Medulla oblongata (tissue), 1 donor: ENCODE results near the gene NPTN.
"Not testable (repeated sequence)": the region's sequence is repeated elsewhere in the genome, so short reads cannot be mapped to it uniquely, and the experiment has no call there.

Source experiments
- DNase-seq: peaks from one replicate; pipeline ENCODE4 v3.0.0-alpha.2; 2015; ENCODE audit errors: extremely low spot score

NPTN gene

DNA sequence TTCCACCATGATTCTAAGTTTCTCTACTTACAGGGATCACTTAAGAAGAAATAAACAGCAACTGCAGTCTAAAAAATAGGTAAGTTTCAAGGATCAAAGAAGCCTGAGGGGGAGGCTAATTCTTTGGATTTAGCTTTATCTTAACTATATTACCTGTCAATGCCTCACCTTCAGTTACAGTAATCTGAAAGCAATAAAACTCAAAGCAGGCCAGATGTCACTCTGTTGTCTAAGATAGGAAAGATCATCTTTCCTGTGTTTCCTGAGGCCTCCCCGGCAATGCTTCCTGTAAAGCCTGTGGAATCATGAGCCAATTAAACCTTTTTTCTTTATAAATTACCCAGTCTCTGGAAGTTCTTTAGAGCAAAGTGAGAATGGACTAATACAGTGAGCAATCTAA lies 60.2 kb downstream of the NPTN start:
- no peak for DNase-seq

DNA sequence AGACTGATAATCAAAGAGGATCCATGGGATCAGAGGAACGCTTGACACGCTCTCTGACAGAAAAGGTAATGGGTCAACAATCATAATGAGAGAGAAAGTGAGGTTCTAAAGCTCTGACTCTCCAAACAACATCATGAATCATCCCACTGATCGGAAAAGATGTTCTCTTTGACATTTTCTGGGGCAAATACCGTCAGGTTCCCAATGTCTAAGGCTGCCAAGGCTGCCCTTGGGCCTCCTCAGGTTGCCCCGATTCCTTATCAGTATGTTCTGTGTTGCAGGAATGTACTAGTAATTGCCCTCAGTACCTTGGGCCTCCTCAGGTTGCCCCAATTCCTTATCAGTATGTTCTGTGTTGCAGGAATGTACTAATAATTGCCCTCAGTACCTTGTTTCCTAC lies 60.9 kb downstream of the NPTN start:
- no peak for DNase-seq

DNA sequence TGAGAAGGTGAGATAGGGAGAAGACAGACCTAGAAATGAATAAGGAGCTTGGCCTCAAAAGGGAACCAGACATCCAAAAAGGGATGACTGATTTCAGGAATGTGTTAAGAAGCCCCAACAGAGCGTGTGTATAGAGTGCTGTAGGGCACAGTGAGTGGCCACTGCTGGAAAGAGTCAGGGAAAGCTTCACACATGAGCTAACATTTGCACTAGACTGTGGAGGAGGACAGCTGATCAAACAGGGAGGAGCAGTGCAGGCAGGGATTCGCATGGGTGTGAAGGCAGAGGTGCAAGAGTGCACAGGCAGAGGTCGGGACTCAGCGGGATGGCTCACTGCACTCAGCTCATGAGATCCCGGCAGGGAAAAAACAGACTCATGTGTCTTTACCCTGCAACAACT lies 61.8 kb downstream of the NPTN start:
- DNase-seq, result no peak

DNA sequence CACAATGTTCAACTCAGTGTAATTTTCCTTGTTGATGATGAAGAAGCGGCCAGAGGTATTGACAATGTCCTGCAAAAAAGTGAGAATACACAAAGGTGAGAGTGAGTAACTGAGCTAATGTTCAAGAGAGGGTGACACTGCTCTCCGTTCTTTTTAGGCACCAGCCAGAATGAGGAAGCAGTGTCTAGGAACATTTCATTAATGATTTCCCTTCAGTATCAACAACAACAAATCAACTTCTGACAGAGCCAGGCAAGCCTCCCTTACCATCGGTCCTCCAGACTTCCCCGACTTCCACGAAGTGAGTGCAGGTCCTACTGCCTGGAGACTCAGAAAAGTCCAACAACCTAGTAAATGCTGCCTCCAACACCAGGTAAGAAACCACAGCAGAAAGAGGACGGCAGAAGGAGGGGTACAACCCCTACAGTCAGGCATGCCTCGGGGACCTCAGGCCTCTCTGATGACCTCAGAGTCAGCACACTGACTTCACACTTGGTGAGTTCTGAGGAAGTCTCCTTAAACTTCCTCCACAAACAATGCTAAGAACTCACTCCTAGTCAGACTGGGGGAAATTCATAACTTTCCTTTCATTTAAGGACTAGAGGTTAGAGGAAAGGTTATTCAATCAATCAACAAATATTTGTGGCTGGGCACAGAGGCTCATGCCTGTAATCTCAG lies 62.7 kb downstream of the NPTN start:
- DNase-seq, result no peak

DNA sequence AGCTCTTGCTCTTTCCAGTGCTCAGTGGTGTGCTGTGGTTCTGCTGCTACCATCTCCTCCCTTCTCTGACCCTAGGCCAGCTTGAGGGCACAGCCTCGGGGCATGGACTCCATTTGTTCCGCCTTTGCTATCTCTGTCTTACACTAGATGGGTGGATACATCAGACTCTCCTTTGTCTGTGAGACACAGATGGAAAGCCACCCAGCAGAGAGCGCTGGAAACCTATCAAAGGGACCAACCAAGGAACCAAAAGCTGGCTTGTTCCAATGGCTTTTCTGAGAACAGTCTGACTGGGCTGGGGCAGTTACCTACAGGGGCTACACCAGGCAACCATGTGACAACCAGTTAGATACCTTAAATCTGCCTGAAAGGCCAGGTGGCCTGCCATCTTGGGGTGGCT lies 63.8 kb downstream of the NPTN start:
- DNase-seq, result no peak

DNA sequence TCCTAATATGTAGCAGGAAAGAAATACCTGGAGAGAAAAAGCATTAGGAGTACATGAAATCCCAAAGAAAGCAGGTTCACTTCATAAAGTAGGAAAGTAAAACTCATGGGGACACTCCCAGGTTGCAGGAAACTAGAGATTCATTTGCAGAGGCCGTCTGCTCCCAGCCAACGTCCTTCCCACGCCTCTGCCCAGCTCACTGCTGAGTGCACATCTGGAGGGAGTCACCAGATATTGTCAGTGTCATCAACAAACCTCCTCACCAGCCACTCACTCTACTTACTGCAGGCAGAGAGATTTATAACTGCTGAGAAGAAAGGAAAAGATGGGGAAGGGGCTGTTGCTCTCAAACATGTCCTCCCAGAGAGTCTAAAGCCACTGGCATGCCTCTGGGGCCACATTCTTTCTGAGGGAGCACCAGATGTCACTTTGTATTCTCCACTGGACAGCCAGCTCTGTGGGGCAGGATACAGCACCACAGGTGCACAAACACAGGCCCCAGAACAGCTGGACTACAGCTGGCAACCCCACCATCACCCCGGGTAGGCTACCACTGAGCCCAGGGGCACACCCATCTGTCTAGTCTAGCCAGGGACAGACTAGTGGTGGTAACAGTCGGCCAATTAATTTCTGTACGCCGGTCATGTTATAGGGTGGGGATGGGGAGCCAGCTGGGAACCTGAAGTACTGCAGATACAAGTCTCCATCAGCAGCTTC lies 64.5 kb downstream of the NPTN start:
- DNase-seq, result no peak

DNA sequence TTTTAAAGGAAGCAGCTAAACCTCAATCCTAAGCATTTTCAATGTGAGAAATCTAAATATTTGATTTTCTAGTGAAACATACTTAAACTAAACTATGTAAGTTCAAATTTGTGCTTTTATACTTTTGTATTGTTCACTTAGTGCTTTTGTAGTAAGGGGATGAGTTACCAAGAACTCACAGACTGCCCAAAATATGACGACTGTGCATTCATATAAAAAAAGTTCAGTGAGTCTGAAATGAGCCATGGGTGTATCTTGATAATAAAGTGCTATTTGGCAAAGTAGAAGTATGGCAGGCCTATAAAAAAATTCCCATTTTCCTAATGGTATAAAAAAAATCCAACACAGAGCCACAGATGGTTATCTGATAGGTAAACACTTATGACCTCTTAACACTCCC lies 66.2 kb downstream of the NPTN start:
- DNase-seq, result no peak

DNA sequence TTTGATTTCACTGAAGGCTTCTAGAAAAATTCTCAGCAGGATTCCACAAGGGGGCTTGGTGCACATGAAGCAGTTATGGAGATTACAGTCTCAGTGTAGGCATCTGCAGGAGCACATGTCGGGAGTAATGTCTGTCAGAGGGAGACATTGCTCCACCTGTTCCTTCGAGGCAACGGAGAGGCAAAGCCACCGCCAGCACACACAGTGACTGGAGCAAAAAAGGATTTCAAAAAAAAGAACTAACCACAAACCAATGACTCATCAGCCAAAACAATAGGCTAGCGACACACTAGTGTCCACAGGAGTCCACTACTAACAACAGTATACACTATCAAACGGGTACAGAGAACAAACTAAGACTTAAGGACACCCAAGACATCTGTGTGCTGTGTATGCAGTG lies 68.9 kb downstream of the NPTN start:
- DNase-seq, result peak; percentile 12

DNA sequence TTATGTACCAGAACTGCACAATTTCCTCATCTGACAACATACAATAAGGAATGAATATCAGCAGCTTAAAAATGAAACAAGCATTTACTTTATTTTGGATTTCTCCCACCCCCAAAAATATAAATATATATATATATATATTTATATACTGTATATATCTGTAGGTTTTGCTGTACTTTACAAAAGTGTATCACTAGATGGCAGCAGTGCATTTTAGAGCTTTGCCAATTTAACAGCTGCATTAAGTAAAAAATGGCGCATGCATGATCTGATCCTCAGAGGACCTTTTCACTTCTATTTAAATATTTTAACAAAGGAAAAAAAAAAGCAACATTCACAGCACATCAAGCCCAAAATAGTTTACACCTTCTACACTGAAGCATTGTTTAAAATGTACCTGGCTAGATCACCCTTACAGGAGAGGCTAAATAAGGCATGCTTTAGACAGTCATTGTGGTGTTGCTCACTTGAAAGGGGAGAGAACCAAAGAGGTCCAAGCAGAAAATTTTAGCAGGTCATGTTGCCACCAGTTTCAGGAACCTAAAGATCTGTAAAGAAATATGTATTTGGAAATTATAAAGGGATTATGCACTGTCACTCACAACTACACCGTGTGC lies 72.6 kb downstream of the NPTN start:
- peak; percentile 72 for DNase-seq

DNA sequence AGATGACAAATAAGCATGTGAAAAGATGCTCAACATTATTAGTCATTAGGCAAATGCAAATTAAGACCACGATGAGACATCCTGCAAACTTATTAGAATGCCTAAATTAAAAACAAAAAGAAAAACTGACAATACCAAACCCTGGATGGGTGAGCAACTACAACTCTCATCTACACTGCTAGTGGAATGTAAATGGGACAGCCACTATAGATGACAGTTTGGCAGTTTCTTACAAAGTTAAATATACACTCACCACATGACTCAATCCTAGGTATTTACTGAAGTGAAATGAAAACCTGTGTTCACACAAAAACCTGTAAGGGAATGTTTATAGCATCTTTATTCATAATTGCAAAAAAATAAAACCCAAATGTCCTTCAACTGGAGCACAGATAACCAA lies 74.7 kb downstream of the NPTN start:
- DNase-seq, result no peak

DNA sequence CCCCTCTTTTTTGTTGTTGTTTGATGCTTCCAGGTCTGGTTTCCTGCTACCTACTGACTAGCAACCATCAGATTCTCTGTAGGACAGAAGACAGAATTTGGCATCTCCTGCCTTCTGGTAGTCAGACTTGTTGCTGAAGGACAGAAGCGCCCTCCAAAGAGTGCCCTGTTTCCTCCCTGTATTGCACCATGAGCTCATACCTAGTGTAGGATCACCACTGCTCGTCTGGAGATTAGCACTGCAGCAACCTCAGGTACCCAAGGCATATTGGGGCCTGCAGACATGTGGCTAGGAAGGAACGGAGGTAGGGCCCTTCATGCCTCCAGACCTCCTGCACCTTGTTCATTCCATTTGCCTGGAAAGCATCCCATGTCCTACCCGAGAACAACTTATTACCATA lies 78.1 kb downstream of the NPTN start:
- DNase-seq, result no peak

DNA sequence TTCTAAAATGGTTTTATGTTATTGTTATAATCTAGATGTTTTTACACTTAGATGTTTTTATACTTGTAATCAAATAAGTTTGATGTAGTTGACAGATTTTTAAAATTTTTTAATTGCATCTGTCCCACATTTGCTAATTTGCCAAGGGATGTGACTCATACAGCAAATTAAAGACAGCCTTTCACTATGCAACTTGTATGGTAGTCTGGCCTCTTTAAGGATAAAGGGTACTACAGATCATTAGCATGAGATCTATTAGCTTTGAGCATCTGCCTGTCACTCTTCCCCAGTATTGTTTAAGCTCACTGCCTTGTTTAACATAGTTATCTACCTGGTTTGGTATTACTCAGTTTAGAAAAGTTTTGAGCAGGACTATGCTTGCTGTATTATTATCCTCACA lies 83.0 kb downstream of the NPTN start:
- no peak for DNase-seq

DNA sequence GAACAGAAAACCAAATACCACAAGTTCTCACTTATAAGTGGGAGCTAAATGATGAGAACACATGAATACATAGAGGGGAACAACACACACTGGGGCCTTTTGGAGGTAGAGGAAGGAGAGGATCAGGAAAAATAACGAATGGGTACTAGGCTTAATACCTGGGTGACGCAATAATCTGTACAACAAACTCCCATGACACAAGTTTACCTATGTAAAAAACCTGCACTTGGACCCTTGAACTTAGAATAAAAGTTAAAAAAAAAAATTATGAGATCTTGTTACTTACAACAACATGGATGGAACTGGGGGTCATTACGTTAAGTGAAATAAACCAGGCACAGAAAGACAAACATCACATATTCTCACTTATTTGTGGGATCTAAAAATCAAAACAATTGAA lies 84.3 kb downstream of the NPTN start:
- not testable (repeated sequence) for DNase-seq

DNA sequence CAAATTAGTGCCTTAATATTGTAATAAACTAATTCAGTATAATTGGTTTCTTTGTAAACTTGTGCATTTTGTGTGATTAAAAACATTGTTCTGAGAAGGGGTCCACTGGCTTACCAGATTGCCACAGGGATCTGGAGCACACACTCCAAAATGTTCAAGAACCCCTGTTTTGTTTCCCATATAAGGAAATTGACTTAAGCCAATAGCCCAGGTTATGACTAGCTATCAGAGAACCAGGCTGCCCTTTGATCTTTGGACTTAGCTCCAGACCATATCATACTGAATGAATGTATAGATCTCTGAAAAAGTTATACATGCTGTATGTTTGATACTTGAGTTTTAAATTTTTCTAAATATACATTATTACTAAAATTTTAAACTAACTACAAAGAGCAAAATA lies 91.7 kb downstream of the NPTN start:
- DNase-seq, result no peak

DNA sequence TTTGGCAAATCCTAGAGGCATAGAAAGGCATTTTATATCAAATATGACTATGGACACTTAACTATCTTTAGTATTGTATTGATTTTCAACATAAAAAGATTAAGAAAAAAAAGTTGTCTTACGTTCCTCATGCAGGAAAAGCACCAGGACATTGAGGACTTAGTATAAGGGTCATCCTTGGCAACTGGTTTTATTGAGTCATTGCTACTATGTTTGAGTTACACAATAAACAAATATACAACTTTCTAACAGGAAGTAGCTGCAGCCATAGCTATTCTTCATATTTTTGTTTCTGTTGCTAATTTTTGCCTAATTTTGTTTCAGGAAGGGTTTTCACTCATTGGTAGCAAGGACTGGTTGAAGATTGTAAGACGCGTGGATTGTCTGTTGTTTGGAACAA lies 93.0 kb downstream of the NPTN start:
- no peak for DNase-seq

DNA sequence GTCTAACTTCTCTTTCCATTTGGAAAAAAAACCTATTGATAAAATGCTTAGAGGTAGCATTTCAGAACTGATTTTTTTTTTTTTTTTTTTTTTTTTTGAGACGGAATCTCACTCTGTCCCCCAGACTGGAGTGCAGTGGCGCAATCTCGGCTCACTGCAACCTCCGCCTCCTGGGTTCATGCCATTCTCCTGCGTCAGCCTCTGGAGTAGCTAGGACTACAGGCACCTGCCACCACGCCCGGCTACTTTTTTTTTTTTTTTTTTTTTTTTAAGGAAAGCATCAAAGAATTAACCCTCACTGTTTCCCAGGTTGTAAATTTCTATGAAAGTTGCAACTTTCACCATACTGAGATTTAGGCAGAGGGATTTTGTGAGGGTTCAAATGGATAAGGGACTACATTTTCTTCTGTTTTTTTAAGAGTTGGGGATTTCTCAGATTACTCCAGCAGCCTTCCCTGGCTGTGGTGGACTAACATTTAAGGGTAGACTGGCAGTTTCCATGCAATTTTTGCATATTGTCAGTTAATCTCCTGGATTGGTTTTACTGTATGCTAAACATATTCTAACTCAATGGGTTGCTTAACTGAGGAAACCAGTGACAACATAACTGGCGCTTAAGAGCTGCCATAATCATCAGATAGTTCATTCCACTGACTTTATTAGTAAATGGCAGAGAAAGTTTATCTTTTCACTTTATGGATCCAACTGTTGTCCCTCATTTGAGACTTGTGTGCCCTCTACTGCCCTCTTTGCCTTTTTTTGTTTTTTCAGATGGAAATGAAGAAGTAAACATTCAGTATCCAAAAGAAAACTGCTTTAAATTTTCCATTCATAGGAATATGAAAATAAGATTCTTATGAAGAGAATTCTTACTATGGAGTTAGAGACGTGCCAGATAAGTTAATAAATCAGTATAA lies 93.7 kb downstream of the NPTN start:
- DNase-seq, result no peak

DNA sequence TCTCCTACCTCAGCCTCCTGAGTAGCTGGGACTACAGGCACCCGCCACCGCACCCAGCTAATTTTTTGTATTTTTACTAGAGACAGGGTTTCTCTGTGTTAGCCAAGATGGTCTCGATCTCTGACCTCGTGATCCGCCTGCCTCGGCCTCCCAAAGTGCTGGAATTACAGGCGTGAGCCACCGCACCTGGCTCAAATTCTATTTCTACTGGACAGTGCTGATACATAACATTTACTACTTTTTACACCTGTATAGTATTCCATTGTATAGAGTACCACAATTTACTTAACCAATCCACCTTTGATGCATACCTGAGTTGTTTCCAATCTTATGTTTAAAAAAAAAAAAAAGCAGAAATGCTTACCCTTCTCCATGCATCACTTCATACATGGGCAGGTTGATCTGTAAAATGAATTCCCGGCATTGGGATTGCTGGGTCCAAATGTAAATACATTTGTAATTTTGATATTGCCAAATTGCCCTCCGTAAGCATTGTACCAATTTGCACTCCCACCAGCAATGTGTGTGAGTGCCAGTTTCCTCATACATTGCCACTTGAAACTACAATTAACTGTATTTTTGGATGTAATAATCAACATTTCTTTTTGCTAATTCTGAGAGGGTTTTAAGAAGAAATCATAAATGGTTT lies 94.5 kb downstream of the NPTN start:
- DNase-seq, result no peak

DNA sequence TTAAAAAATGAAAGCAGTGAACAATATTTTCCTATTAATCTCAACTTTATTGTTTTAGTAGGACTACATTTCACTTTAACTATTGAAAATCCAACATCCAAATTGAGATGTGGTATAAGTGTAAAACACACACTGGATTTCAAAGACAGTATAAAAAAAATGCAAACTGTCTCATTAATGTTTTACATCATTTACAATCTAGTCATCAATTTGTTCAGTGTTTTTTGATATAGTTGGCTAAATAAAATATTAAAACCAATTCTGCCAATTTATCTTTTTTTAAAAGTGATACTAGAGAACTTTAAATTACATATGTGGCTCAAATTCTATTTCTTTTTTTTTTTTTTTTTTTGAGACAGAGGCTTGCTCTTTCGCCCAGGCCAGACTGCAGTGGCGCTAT lies 95.1 kb downstream of the NPTN start:
- DNase-seq, result no peak

DNA sequence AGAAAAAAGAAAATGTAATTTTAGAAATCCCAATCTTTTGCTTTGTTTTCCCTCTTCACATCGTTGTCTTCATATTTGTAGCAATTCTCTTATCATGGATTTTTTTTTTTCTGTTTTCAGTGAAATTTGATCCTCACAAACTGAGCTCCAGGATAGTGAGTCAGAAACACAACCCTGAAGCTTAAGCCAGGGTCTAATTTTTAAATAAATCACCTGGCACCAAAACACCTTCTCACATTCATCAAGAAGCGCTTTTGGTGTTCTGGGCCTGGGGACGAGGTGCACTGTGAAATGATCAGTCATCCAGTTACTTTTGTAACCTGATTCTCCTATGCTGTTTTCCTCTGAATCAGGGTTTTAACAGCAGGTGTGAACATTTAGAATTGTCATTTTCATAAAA lies 102.5 kb downstream of the NPTN start:
- no peak for DNase-seq

DNA sequence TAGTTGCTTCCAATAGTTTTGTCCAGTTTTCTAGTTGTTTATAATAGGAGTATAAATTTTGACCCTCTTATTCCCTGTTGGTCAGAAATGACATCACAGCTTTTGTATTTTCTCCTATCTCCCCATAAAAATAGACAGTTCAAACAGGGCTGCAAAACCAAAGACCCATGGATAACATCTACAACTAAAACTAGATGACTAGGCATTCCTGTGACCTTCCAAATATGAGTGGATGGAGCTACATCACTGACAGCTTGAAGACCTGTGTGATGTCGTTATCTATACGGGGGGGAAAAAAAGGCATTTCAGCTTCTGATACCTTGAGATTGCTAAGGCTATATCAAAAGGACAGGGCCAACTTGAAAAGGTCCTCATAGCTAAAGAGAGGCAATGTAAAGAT lies 105.6 kb downstream of the NPTN start:
- no peak for DNase-seq

DNA sequence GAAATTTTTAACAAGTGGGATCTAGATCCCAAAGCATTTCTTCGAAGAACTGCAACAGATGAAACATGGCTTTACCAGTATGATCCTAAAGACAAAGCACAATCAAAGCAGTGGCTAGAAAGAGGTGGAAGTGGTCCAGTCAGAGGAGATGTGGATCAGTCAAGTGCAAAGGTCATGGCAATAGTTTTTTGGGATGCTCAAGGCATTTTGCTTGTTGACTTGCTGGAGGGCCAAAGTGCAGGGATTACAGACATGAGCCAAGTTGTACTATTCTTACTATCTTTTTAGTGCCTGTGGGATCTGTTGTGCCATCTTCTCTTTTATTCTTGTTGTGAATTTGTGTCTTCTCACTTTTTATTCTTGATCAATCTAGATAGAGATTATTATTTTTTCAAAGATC lies 108.3 kb downstream of the NPTN start:
- no peak for DNase-seq

DNA sequence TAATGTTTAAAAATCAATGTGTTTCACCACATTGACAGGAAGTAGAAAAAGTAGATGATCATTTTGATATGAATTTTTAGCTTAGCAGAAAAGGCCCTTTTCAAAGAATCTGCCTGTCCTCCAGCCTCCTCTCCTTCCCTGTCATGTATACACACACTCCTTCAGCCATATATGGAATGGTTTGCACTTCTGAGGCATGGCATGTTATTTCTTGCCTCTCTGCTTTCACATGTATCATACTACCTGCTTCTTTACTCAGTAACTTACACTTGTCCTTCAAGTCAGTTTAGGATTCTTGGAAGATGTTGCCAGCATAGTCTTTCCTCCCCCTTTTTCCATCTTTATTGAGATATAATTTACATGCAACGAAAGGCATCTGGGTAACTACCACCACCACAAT lies 111.2 kb downstream of the NPTN start:
- no peak for DNase-seq
